Ovary (tissue), 9 donors: ENCODE results near the gene FAM13C. TPM values are rescaled to one million over a fixed set of nuclear protein-coding genes. Genes with fewer than 3 reads are reported as not detected.

Source experiments
- DNase-seq, 5 donors: peaks; one replicate each; pipeline ENCODE4 v3.0.0-alpha.2; 2019 to 2020
- H3K27ac ChIP-seq, 2 donors: fragments of 200-600 bp; one replicate each; pipeline versions ENCODE4 v1.5.1 to v1.8.0; 2019 to 2022
- H3K27me3 ChIP-seq: fragments of 200-600 bp; one replicate; pipeline ENCODE4 v1.8.0; 2022
- H3K36me3 ChIP-seq: fragments of 200-600 bp; sonication (generic); one replicate; pipeline ENCODE4 v1.5.1; 2019
- H3K4me1 ChIP-seq: one replicate; pipeline ENCODE4 v1.8.1; 2013; ENCODE audit warnings: mild to moderate bottlenecking, moderate library complexity; ENCODE audit not compliant: insufficient read depth
- H3K4me3 ChIP-seq: fragments of 200-600 bp; sonication (generic); one replicate; pipeline ENCODE4 v1.5.1; 2017
- H3K9me3 ChIP-seq, 2 donors: fragments of 200-600 bp in 1 of 2; sonication (generic) in 1 of 2; one replicate each; pipeline versions ENCODE4 v1.5.1 to v1.8.1; 2013 to 2019; ENCODE audit warnings: mild to moderate bottlenecking in 1 of 2, moderate library complexity in 1 of 2
- EP300 ChIP-seq: sonication (generic); formaldehyde crosslinking; IDR thresholded peaks from one replicate; pipeline ENCODE4 v1.6.1; 2017; ENCODE audit warnings: antibody characterized with exemption
- POLR2A ChIP-seq: fragments of 450-650 bp; IDR thresholded peaks from one replicate; pipeline ENCODE4 v1.6.1; 2017; ENCODE audit warnings: antibody characterized with exemption, mild to moderate bottlenecking, moderate library complexity
- WGBS, 3 donors: extraction: QIAGEN DNeasy Blood & Tissue Kit in 1 of 3; methylation state at CpG; one replicate each; pipeline versions ENCODE4 v1.1.5 to v1.1.7; 2013 to 2017; 5-methylcytosine and 5-hydroxymethylcytosine counted together
- intact Hi-C, 4 donors: fragments of 100-400 bp; cut with DNase I; formaldehyde crosslinking; loops; one replicate each; pipeline versions ENCODE4 v1.11.0 to v1.15.1; 2022 to 2023
- polyA plus RNA-seq, 2 donors: library from polyadenylated mRNA; stranded (reverse); fragments of 200-250 nt in 1 of 2; fragments of 350-450 nt in 1 of 2; fragmentation: Illumina TruSeq in 1 of 2; extraction: RNeasy Lipid Tissue Mini Kit (QIAGEN cat#74804) in 1 of 2; gene quantifications; one replicate each; pipeline ENCODE4 v1.2.3, GENCODE V29; 2013 to 2014
- total RNA-seq, 7 donors: library from RNA; depleted of rRNA in 2 of 7; stranded (reverse); fragments of >200 nt in 2 of 7; fragmentation: NEBNext Ultra II Directional in 3 of 7; extraction: Animal tissue kit (Norgen Biotek cat#: 25700) in 3 of 7; gene quantifications; one replicate each; pipeline versions ENCODE4 v1.1.0 to v1.2.4, GENCODE V29; 2016 to 2023
- TF ChIP-seq, protein P1 (sequence below), 3 donors: fragments of 450-650 bp in 2 of 3; fragments of 200-600 bp in 1 of 3; IDR thresholded peaks; one replicate each; pipeline versions ENCODE4 v1.5.1 to v1.8.0; 2016 to 2022; ENCODE audit warnings: antibody characterized with exemption in 3 of 3, mild to moderate bottlenecking in 1 of 3
- donor health status: DM: no; HTN: no; CAD: no; lungs with moderate emphysema.
- donor health status: DM: no; HTN: no; CAD: no.
- donor health status: Bipolar disorder and iron deficiency.
- donor health status: DM: yes; HTN: yes; CAD: no.
- donor health status: DM: no; HTN: no; CAD: no.
- donor health status: DM: yes; HTN: yes; CAD: no.

FAM13C gene
- total and polyA plus RNA-seq, 9 donors, result 11.9 to 35.2 (median 20.2) TPM

DNA sequence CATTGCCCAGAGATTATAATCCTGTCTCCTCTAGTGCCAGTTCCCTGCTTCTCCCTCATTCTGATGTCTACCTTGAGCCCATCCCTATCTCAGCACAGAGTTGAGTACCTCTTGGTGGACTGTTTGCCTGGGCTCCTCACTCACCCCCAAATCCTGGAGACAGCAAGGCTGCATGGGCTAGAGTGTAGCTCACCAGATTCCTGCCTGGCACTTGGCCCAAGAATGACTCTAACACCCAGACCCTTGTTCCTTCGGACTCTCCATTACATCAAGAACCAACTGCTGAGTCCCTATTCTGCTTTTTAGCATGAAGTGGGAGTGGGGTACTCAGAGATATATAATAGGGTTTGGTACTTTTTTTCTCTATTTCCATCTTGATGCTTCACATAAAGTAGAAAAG lies 22.1 kb downstream of the FAM13C start:
- 69 to 85% (median 73%) methylated on average over 1 of the region's 1 CpG for WGBS, 3 donors
- no peak overlapping the region for H3K4me3 ChIP-seq
- TF ChIP-seq, protein P1, sequence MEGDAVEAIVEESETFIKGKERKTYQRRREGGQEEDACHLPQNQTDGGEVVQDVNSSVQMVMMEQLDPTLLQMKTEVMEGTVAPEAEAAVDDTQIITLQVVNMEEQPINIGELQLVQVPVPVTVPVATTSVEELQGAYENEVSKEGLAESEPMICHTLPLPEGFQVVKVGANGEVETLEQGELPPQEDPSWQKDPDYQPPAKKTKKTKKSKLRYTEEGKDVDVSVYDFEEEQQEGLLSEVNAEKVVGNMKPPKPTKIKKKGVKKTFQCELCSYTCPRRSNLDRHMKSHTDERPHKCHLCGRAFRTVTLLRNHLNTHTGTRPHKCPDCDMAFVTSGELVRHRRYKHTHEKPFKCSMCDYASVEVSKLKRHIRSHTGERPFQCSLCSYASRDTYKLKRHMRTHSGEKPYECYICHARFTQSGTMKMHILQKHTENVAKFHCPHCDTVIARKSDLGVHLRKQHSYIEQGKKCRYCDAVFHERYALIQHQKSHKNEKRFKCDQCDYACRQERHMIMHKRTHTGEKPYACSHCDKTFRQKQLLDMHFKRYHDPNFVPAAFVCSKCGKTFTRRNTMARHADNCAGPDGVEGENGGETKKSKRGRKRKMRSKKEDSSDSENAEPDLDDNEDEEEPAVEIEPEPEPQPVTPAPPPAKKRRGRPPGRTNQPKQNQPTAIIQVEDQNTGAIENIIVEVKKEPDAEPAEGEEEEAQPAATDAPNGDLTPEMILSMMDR (IDR thresholded peaks at IDR 0.05), result no peak
- TF ChIP-seq EP300 (no peak), POLR2A (no peak)
- peak in 2 of 5 donors; percentile 38 to 55 for DNase-seq
- peak overlapping the region in 1 of 2 donors; percentile 52 for H3K27ac ChIP-seq
- intact Hi-C loops, result no loop called here
- H3K36me3 ChIP-seq, result no peaks in the 10 kb centered on the region
- no peaks in the 10 kb centered on the region for H3K27me3 ChIP-seq
- peaks cover 23% of the 10 kb centered on the region for H3K4me1 ChIP-seq
- no peaks in the 10 kb centered on the region for H3K9me3 ChIP-seq

DNA sequence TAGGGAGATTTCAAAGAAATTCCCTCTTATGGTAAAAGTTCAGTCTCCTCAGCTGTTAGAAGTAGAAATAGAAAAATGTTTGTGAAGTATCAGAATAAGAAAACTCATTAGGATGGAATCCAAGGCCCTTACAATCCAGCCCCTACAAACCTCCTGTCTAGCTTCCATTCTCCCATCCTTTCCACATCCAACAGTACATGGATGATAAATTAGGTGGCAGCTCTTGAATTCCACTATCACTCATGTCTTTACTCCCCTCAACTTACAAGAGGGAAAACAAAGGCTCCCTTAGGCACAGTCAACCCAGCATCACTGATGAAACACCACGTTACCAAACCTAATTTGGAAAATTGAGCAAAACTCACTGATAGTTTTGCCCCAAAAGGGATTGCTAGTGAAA lies 23.0 kb downstream of the FAM13C start:
- peak overlapping the region in 1 of 2 donors; percentile 15 for H3K27ac ChIP-seq
- no peaks in the 10 kb centered on the region for H3K36me3 ChIP-seq
- 40 to 60% (median 43%) methylated on average over 1 of the region's 1 CpG for WGBS, 3 donors
- TF ChIP-seq EP300 (no peak), POLR2A (no peak)
- TF ChIP-seq, protein P1 (IDR thresholded peaks at IDR 0.05), result no peak
- peaks cover 23% of the 10 kb centered on the region for H3K4me1 ChIP-seq
- intact Hi-C loops, result no loop called here
- H3K9me3 ChIP-seq, result no peaks in the 10 kb centered on the region
- DNase-seq, result no peak
- H3K27me3 ChIP-seq, result no peaks in the 10 kb centered on the region
- H3K4me3 ChIP-seq, result no peak overlapping the region

DNA sequence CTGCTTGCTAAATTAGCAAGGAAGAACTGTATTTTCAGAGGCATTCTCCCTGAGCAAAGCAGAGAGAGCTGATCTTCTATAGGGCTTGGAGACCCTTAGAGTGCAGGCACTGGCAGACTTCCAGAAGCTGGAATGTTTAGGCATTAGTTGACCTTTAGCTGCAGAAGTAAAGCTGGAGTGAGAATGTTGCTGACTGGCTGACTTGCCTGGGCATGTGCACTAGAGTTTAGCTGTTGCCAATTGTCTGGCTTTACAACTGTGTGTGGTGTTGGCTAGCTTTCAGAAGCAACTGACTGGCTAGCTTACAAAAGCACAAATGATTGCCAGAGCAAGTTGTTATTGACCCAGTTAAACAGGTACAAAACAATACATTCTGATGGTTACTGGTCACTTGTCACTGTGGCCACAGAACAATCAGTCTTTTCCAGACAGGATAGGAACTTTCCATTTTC lies 25.1 kb downstream of the FAM13C start:
- intact Hi-C loops, result no loop called here
- H3K27me3 ChIP-seq, result no peaks in the 10 kb centered on the region
- H3K4me1 ChIP-seq, result peaks cover 23% of the 10 kb centered on the region
- DNase-seq, result peak in 4 of 5 donors; percentile 35 to 56 (median 38)
- H3K4me3 ChIP-seq, result no peak overlapping the region
- H3K27ac ChIP-seq, result peak overlapping the region in 1 of 2 donors; percentile 43
- H3K9me3 ChIP-seq, result no peaks in the 10 kb centered on the region
- H3K36me3 ChIP-seq, result no peaks in the 10 kb centered on the region
- no peak for TF ChIP-seq POLR2A
- TF ChIP-seq EP300, result no peak
- TF ChIP-seq, protein P1 (IDR thresholded peaks at IDR 0.05), result no peak

- no peak for DNase-seq
- intact Hi-C loops, result no loop called here
- H3K9me3 ChIP-seq, result no peaks in the 10 kb centered on the region
- H3K27ac ChIP-seq, result peak overlapping the region in 1 of 2 donors; percentile 43
- no peaks in the 10 kb centered on the region for H3K27me3 ChIP-seq
- H3K4me3 ChIP-seq, result no peak overlapping the region
- H3K36me3 ChIP-seq, result no peaks in the 10 kb centered on the region
- H3K4me1 ChIP-seq, result peaks cover 20% of the 10 kb centered on the region
- TF ChIP-seq POLR2A (no peak), EP300 (no peak)
- TF ChIP-seq, protein P1 (IDR thresholded peaks at IDR 0.05), result no peak
- WGBS, 3 donors, result 4 to 21% (median 14%) methylated on average over 2 of the region's 2 CpGs
Observed at GRCh38 chr10:59336632-59337031, 25.7 kb downstream of the FAM13C start.
